Stomach (tissue), 9 donors: ENCODE results near the gene FRRS1. TPM values are rescaled to one million over a fixed set of nuclear protein-coding genes. Genes with fewer than 3 reads are reported as not detected.

Experiments
- DNase-seq, 2 donors: peaks; one replicate each; pipeline versions ENCODE4 v3.0.0 to v3.0.0-alpha.2; 2013 to 2019
- H3K27ac ChIP-seq, 5 donors: fragments of 200-600 bp in 4 of 5; sonication (generic) in 4 of 5; one replicate each; pipeline ENCODE4 v1.5.1; 2013 to 2019; ENCODE audit warnings: mild to moderate bottlenecking in 1 of 5, moderate library complexity in 1 of 5
- H3K27me3 ChIP-seq, 3 donors: fragments of 200-600 bp; sonication (generic); one replicate each; pipeline ENCODE4 v1.5.1; 2017 to 2019; ENCODE audit warnings: mixed run types in 1 of 3
- H3K36me3 ChIP-seq, 4 donors: fragments of 200-600 bp; sonication (generic); 1 replicate in 3 of 4; 2 replicates in 1 of 4; pipeline ENCODE4 v1.5.1; 2016 to 2019
- H3K4me1 ChIP-seq, 4 donors: fragments of 200-600 bp; sonication (generic); one replicate each; pipeline ENCODE4 v1.5.1; 2016 to 2019
- H3K4me3 ChIP-seq, 4 donors: fragments of 200-600 bp; sonication (generic) in 3 of 4; one replicate each; pipeline ENCODE4 v1.5.1; 2016 to 2019; ENCODE audit warnings: mild to moderate bottlenecking in 1 of 4
- H3K9me3 ChIP-seq, 4 donors: fragments of 200-600 bp; sonication (generic); one replicate each; pipeline ENCODE4 v1.5.1; 2016 to 2019
- EP300 ChIP-seq: sonication (generic); formaldehyde crosslinking; IDR thresholded peaks from one replicate; pipeline ENCODE4 v1.6.1; 2017; ENCODE audit warnings: antibody characterized with exemption
- POLR2A ChIP-seq, 4 donors: fragments of 450-650 bp; IDR thresholded peaks; one replicate each; pipeline ENCODE4 v1.6.1; 2016; ENCODE audit warnings: antibody characterized with exemption in 4 of 4, control low read depth in 2 of 4, mild to moderate bottlenecking in 1 of 4, moderate library complexity in 1 of 4
- POLR2AphosphoS5 ChIP-seq, 3 donors: sonication (generic); formaldehyde crosslinking; IDR thresholded peaks; one replicate each; pipeline ENCODE4 v1.6.1; 2016; ENCODE audit warnings: antibody characterized with exemption in 3 of 3
- WGBS, 5 donors: extraction: QIAGEN DNeasy Blood & Tissue Kit in 3 of 5; methylation state at CpG; one replicate each; pipeline versions ENCODE4 v1.1.5 to v1.1.7; 2013 to 2018; 5-methylcytosine and 5-hydroxymethylcytosine counted together
- intact Hi-C: fragments of 100-400 bp; cut with DNase I; formaldehyde crosslinking; loops from one replicate; pipeline ENCODE4 v1.15.1; 2023; ENCODE audit warnings: low total_unique reads
- polyA plus RNA-seq, 3 donors: library from polyadenylated mRNA; stranded (reverse); fragments of 200-250 nt; gene quantifications; one replicate each; pipeline ENCODE4 v1.2.3, GENCODE V29; 2013
- total RNA-seq, 5 donors: library from RNA; depleted of rRNA; stranded (reverse); fragments of >200 nt; gene quantifications; one replicate each; pipeline versions ENCODE4 v1.1.0 to v1.2.3, GENCODE V29; 2014 to 2016
- TF ChIP-seq, protein P1 (sequence below), 7 experiments: fragments of 450-650 bp in 4 of 7; fragments of 200-600 bp in 3 of 7; sonication (generic) in 3 of 7; IDR thresholded peaks; one replicate each; pipeline ENCODE4 v1.5.1; 2016 to 2019; ENCODE audit warnings: antibody characterized with exemption in 7 of 7, control low read depth in 2 of 7, mild to moderate bottlenecking in 1 of 7
- donor health status: healthy with polysubstance abuse.
- donor health status: Bipolar disorder and iron deficiency.
- donor health status: healthy.

Gene FRRS1
- total and polyA plus RNA-seq, 8 donors, result 0.46 to 21.1 (median 4.0) TPM

GRCh38 chr1:99663501-99663900 is 102.9 kb downstream of the FRRS1 start:
- Histone ChIP-seq H3K4me3 (no peak overlapping the region), H3K4me1 (peaks cover 0 to 11% (median 5%) of the 10 kb centered on the region in 4 donors), H3K9me3 (no peaks in the 10 kb centered on the region), H3K27ac (peak overlapping the region in 3 of 5 donors; percentile 4 to 51 (median 14)), H3K36me3 (no peaks in the 10 kb centered on the region), H3K27me3 (no peaks in the 10 kb centered on the region)
- 69 to 96% (median 92%) methylated on average over 2 of the region's 2 CpGs for WGBS, 5 donors
- intact Hi-C loops, result no loop called here
- TF ChIP-seq EP300 (no peak), POLR2A (IDR thresholded peaks at IDR 0.05) (no peak), POLR2AphosphoS5 (IDR thresholded peaks at IDR 0.05) (no peak)
- no peak for DNase-seq

DNA sequence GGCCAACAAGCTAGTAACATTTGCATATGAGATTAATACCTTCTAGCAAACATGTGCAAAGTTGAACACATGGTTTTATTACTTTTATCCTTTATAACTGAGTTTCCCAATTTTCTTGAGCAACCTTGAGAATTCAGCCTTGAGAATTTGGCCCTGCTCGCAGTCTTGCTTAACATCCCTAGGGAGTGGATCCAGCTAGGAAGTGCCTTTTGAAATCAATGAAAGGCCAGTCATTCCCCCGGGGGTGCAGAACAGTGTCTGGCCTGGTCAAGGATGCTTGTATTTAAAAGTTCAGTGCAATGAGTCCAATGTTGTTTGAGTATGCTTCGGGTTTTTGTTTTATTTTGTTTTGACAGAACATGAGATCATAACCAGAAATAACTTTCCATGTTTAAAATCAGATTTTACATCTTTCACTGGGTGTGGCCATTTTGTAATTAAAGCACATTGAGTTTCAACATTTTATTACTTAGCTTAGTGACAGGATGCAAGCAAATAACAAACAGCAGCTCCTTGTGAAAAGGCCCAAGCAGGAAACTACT is 103.8 kb downstream of the FRRS1 start:
- H3K36me3 ChIP-seq, result no peaks in the 10 kb centered on the region
- TF ChIP-seq POLR2AphosphoS5 (IDR thresholded peaks at IDR 0.05) (peak in 2 of 3 donors; percentile 39 to 56), POLR2A (IDR thresholded peaks at IDR 0.05) (no peak), EP300 (no peak)
- TF ChIP-seq, protein P1, sequence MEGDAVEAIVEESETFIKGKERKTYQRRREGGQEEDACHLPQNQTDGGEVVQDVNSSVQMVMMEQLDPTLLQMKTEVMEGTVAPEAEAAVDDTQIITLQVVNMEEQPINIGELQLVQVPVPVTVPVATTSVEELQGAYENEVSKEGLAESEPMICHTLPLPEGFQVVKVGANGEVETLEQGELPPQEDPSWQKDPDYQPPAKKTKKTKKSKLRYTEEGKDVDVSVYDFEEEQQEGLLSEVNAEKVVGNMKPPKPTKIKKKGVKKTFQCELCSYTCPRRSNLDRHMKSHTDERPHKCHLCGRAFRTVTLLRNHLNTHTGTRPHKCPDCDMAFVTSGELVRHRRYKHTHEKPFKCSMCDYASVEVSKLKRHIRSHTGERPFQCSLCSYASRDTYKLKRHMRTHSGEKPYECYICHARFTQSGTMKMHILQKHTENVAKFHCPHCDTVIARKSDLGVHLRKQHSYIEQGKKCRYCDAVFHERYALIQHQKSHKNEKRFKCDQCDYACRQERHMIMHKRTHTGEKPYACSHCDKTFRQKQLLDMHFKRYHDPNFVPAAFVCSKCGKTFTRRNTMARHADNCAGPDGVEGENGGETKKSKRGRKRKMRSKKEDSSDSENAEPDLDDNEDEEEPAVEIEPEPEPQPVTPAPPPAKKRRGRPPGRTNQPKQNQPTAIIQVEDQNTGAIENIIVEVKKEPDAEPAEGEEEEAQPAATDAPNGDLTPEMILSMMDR (IDR thresholded peaks at IDR 0.05), result no peak
- no peaks in the 10 kb centered on the region for H3K27me3 ChIP-seq
- no peak overlapping the region for H3K4me3 ChIP-seq
- peaks cover 0 to 11% (median 5%) of the 10 kb centered on the region in 4 donors for H3K4me1 ChIP-seq
- WGBS, 5 donors, result 53 to 73% (median 56%) methylated on average over 3 of the region's 3 CpGs
- DNase-seq, result no peak
- H3K27ac ChIP-seq, result peak overlapping the region in 3 of 5 donors; percentile 13 to 66 (median 47)
- intact Hi-C loops, result no loop called here
- no peaks in the 10 kb centered on the region for H3K9me3 ChIP-seq

DNA sequence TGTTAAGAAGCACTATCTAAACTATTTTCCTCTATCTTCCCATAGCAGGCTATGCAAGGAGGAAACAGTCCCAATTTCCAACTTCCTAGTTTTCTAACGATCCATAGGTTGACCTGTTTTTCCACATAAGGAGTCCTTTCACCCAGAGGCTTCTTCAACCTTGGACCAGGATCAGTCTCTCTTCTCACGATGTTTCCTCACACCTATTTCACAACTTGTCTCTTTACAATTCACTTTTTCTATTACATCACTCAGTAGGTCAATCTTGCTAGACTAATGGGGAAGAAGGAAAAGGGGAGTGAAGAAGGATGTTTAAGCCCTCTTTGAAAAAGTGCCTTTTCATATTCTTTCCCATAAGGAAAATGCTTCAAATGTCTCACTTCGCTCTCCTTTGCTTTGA is 104.7 kb downstream of the FRRS1 start:
- intact Hi-C loops, result no loop called here

GRCh38 chr1:99660496-99660895 is 105.9 kb downstream of the FRRS1 start:
- intact Hi-C loops, result no loop called here
- TF ChIP-seq EP300 (no peak), POLR2AphosphoS5 (IDR thresholded peaks at IDR 0.05) (no peak), POLR2A (IDR thresholded peaks at IDR 0.05) (no peak)
- TF ChIP-seq, protein P1 (IDR thresholded peaks at IDR 0.05), result no peak
- DNase-seq, result no peak
- WGBS, 5 donors, result 87 to 95% (median 92%) methylated on average over 2 of the region's 2 CpGs
- no peaks in the 10 kb centered on the region for H3K9me3 ChIP-seq
- H3K4me1 ChIP-seq, result peaks cover 0 to 11% (median 5%) of the 10 kb centered on the region in 4 donors
- no peaks in the 10 kb centered on the region for H3K36me3 ChIP-seq
- no peaks in the 10 kb centered on the region for H3K27me3 ChIP-seq
- no peak overlapping the region for H3K4me3 ChIP-seq
- no peak overlapping the region for H3K27ac ChIP-seq

More for the DNA sequence above, 104.7 kb downstream of the FRRS1 start:
- Histone ChIP-seq H3K36me3 (no peaks in the 10 kb centered on the region), H3K9me3 (no peaks in the 10 kb centered on the region), H3K4me3 (no peak overlapping the region), H3K4me1 (peaks cover 0 to 11% (median 5%) of the 10 kb centered on the region in 4 donors), H3K27me3 (no peaks in the 10 kb centered on the region), H3K27ac (peak overlapping the region in 4 of 5 donors; percentile 13 to 66 (median 36))
- no peak for DNase-seq
- no peak for TF ChIP-seq POLR2A (IDR thresholded peaks at IDR 0.05)
- TF ChIP-seq POLR2AphosphoS5 (IDR thresholded peaks at IDR 0.05), result no peak
- TF ChIP-seq, protein P1 (IDR thresholded peaks at IDR 0.05), result no peak
- TF ChIP-seq EP300, result no peak
- 67 to 83% (median 77%) methylated on average over 3 of the region's 3 CpGs for WGBS, 5 donors

DNA sequence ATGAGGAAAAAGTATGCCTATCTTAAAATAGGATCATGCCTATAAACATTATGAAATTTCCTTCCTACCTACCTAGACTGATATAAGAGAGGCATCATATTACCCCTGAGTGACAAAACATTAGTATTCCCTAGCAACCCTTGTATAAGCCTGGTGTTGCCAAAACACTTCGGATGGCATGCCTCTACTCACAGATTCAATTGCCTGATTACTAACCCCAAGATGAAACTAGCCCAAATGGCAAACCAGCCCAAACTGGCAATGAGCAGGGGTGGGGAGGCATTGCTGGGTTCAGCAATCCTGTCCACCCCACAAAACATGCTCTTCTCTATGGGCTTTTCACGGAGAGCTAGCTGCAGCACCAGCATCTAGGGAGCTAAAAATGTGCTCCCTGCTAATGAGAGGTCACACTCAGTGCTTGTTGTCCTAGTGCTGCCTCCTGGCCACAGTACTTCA is 106.7 kb downstream of the FRRS1 start:
- H3K27ac ChIP-seq, result no peak overlapping the region
- H3K4me3 ChIP-seq, result no peak overlapping the region
- peaks cover 0 to 11% (median 5%) of the 10 kb centered on the region in 4 donors for H3K4me1 ChIP-seq
- WGBS, 5 donors, result 43 to 72% (median 67%) methylated on average over 2 of the region's 2 CpGs
- intact Hi-C loops, result no loop called here
- no peaks in the 10 kb centered on the region for H3K36me3 ChIP-seq
- DNase-seq, result no peak
- H3K9me3 ChIP-seq, result no peaks in the 10 kb centered on the region
- H3K27me3 ChIP-seq, result no peaks in the 10 kb centered on the region
- TF ChIP-seq EP300, result no peak
- TF ChIP-seq, protein P1 (IDR thresholded peaks at IDR 0.05), result no peak
- no peak for TF ChIP-seq POLR2AphosphoS5 (IDR thresholded peaks at IDR 0.05)
- TF ChIP-seq POLR2A (IDR thresholded peaks at IDR 0.05), result no peak
